DND-41 (cell line): ENCODE data around the gene MAML3.

Source experiments
- ATAC-seq: fragments of 200-7000 bp; cut with Tn5 transposase; 3 replicates; pipeline ENCODE4 v1.9.1; 2021; ENCODE audit warnings: low read depth; ENCODE audit not compliant: insufficient read depth
- DNase-seq: peaks from one replicate; pipeline ENCODE4 v3.0.0-alpha.2; 2020
- H2AFZ ChIP-seq: 2 replicates; pipeline ENCODE4 v1.6.0; 2012; ENCODE audit warnings: low read depth, low read length
- H3K27ac ChIP-seq: 2 replicates; pipeline ENCODE4 v1.5.1; 2012; ENCODE audit warnings: low read length, inconsistent platforms
- H3K27me3 ChIP-seq: fragments of 200-600 bp; sonication (generic); 2 replicates; pipeline ENCODE4 v1.6.0; 2012; ENCODE audit warnings: low read length, mild to moderate bottlenecking, inconsistent platforms; ENCODE audit not compliant: insufficient read depth, poor library complexity
- H3K36me3 ChIP-seq: 2 replicates; pipeline ENCODE4 v1.5.1; 2012; ENCODE audit warnings: low read length, inconsistent platforms; ENCODE audit not compliant: insufficient read depth
- H3K4me1 ChIP-seq: 2 replicates; pipeline ENCODE4 v1.5.1; 2012; ENCODE audit warnings: mild to moderate bottlenecking, low read length; ENCODE audit not compliant: insufficient read depth
- H3K4me2 ChIP-seq: 2 replicates; pipeline ENCODE4 v1.6.0; 2012; ENCODE audit warnings: mild to moderate bottlenecking, moderate library complexity, low read length, inconsistent platforms; ENCODE audit not compliant: insufficient read depth
- H3K4me3 ChIP-seq, 2 experiments: fragments of 200-600 bp in 1 of 2; shearing (Covaris generic) in 1 of 2; 2 replicates each; pipeline ENCODE4 v1.5.1; 2012 to 2016; ENCODE audit warnings: inconsistent platforms in 2 of 2, low read length in 2 of 2, mild to moderate bottlenecking in 2 of 2, low read depth in 1 of 2, moderate library complexity in 1 of 2
- H3K79me2 ChIP-seq: 2 replicates; pipeline ENCODE4 v1.6.0; 2012; ENCODE audit warnings: low read length, inconsistent platforms; ENCODE audit not compliant: insufficient read depth
- H3K9ac ChIP-seq: 2 replicates; pipeline ENCODE4 v1.6.0; 2012; ENCODE audit warnings: low read depth, mild to moderate bottlenecking, inconsistent platforms, low read length, moderate library complexity
- H3K9me3 ChIP-seq: 2 replicates; pipeline ENCODE4 v1.5.1; 2012; ENCODE audit warnings: low read length, moderate library complexity, mild to moderate bottlenecking, inconsistent platforms; ENCODE audit not compliant: insufficient read depth, severe bottlenecking
- H4K20me1 ChIP-seq: 2 replicates; pipeline ENCODE4 v1.6.0; 2012; ENCODE audit warnings: low read length; ENCODE audit not compliant: insufficient read depth
- CTCF ChIP-seq: IDR thresholded peaks from 2 replicates; pipeline ENCODE4 v1.5.1; 2012; ENCODE audit warnings: borderline replicate concordance, low read length, moderate library complexity, mild to moderate bottlenecking; ENCODE audit not compliant: poor library complexity, severe bottlenecking; ENCODE audit errors: extremely low read depth
- EZH2 ChIP-seq: IDR thresholded peaks from 3 replicates; pipeline ENCODE4 v1.6.1; 2012; ENCODE audit warnings: borderline replicate concordance, low read depth, mild to moderate bottlenecking, moderate library complexity, low read length, inconsistent platforms; ENCODE audit not compliant: severe bottlenecking

The MAML3 gene

DNA sequence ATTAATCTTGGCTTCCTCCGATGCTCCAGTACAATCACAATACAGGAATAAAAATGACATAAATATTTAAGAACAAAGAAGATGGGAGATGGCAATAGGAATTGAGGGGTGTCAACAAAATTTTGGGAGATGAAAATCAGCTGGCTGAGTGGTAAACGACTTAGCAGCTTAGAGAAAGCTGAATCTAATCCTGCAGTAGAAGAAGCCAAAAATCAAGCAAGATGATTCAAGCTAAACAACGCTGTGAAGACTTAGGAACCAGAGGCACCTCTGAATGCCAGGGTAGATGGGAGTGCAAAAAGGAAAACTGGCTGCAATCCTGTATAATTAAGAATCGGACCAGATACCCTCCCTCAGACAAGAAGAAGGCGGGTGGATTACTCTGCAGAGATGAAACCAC, 273.1 kb downstream of the MAML3 start:
- no peaks in the 10 kb centered on the region for H3K27me3 ChIP-seq
- H3K36me3 ChIP-seq, result no peaks in the 10 kb centered on the region
- H3K4me3 ChIP-seq, result no peak overlapping the region
- TF ChIP-seq EZH2, result no peak
- TF ChIP-seq CTCF, result no peak
- ATAC-seq, result no peak
- H3K9ac ChIP-seq, result no peak overlapping the region
- H4K20me1 ChIP-seq, result no peaks in the 10 kb centered on the region
- no peak overlapping the region for H3K27ac ChIP-seq
- no peak overlapping the region for H2AFZ ChIP-seq
- no peak overlapping the region for H3K4me2 ChIP-seq
- H3K9me3 ChIP-seq, result no peaks in the 10 kb centered on the region
- DNase-seq, result no peak
- H3K79me2 ChIP-seq, result no peaks in the 10 kb centered on the region
- H3K4me1 ChIP-seq, result no peaks in the 10 kb centered on the region

DNA sequence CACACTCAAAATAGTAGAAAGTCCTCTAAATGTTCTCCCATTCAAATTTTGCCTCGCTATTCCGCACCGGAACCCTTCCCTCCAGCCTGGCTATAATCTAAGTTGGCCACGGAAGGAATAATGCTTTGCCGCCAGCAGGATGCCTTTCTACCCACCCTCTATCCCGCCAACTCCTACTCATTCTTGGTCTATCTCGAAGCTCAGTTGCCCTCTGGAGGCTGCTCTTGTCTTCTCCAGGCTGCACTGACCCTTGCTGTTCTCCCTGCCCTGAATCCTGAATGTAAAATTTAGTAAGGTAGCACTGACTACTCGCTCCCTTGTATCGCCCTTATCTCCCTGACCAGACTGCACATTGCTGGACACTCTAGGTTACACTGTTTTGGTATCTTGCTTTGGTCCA, 275.9 kb downstream of the MAML3 start:
- Histone ChIP-seq H3K79me2 (no peaks in the 10 kb centered on the region), H3K4me3 (no peak overlapping the region), H2AFZ (no peak overlapping the region), H3K36me3 (no peaks in the 10 kb centered on the region), H3K9me3 (peaks cover 2% of the 10 kb centered on the region), H3K27ac (no peak overlapping the region), H3K27me3 (no peaks in the 10 kb centered on the region), H4K20me1 (no peaks in the 10 kb centered on the region), H3K9ac (no peak overlapping the region), H3K4me1 (no peaks in the 10 kb centered on the region), H3K4me2 (no peak overlapping the region)
- DNase-seq (no peak), ATAC-seq (no peak)
- no peak for TF ChIP-seq CTCF
- no peak for TF ChIP-seq EZH2

- no peaks in the 10 kb centered on the region for H4K20me1 ChIP-seq
- H3K4me2 ChIP-seq, result no peak overlapping the region
- H2AFZ ChIP-seq, result no peak overlapping the region
- no peak overlapping the region for H3K9ac ChIP-seq
- peak; percentile 42; the same call in 1 of the 3 replicates for ATAC-seq
- no peaks in the 10 kb centered on the region for H3K79me2 ChIP-seq
- no peaks in the 10 kb centered on the region for H3K27me3 ChIP-seq
- H3K36me3 ChIP-seq, result no peaks in the 10 kb centered on the region
- H3K9me3 ChIP-seq, result peaks cover 2% of the 10 kb centered on the region
- no peak overlapping the region for H3K4me3 ChIP-seq
- no peak overlapping the region for H3K27ac ChIP-seq
- DNase-seq, result no peak
- TF ChIP-seq CTCF, result no peak
- TF ChIP-seq EZH2, result no peak
- H3K4me1 ChIP-seq, result no peaks in the 10 kb centered on the region
Measured at GRCh38 chr4:139876337-139876941, 277.5 kb downstream of the MAML3 start.
